ENCODE data around the gene FIBCD1. TPM values are rescaled to one million over a fixed set of nuclear protein-coding genes. Genes with fewer than 3 reads are reported as not detected.
A peak's percentile ranks its signal among the peaks of the same experiment; 100 is the strongest.

The FIBCD1 gene
- total RNA-seq, 1 experiment from 2014 or later: not detected

- no peaks in the 10 kb centered on the region for H3K27me3 ChIP-seq (ENCODE audit: low read length)
- H3K4me1 ChIP-seq (ENCODE audit: low read length): no peaks in the 10 kb centered on the region
- no peaks in the 10 kb centered on the region for H3K9me3 ChIP-seq (ENCODE audit: low read length)
- no peak overlapping the region for H3K4me3 ChIP-seq (ENCODE audit: low read length)
- no peak overlapping the region for H3K4me2 ChIP-seq (ENCODE audit: low read depth, low read length, poor library complexity, severe bottlenecking)
- H4K20me1 ChIP-seq (ENCODE audit: insufficient read depth, low read depth, low read length): no peaks in the 10 kb centered on the region
- no peaks in the 10 kb centered on the region for H3K36me3 ChIP-seq (ENCODE audit: insufficient read depth, low read length)
- H2AFZ ChIP-seq (ENCODE audit: low read length): no peak overlapping the region
- H3K9ac ChIP-seq (ENCODE audit: low read length): no peak overlapping the region
- DNase-seq: no peak
- no peak overlapping the region for H3K27ac ChIP-seq (ENCODE audit: low read length)
- no peaks in the 10 kb centered on the region for H3K79me2 ChIP-seq (ENCODE audit: low read length)
- H3K9me2 ChIP-seq (replicated peaks; ENCODE audit: insufficient read depth, low read length): no peaks in the 10 kb centered on the region
Measured at GRCh38 chr9:130944510-130945058, 5.5 kb upstream of the FIBCD1 start.

- H3K4me3 ChIP-seq (ENCODE audit: low read length): no peak overlapping the region
- DNase-seq: no peak
- H4K20me1 ChIP-seq (ENCODE audit: insufficient read depth, low read depth, low read length): no peaks in the 10 kb centered on the region
- no peaks in the 10 kb centered on the region for H3K36me3 ChIP-seq (ENCODE audit: insufficient read depth, low read length)
- no peak overlapping the region for H2AFZ ChIP-seq (ENCODE audit: low read length)
- H3K9ac ChIP-seq (ENCODE audit: low read length): no peak overlapping the region
- no peaks in the 10 kb centered on the region for H3K27me3 ChIP-seq (ENCODE audit: low read length)
- H3K27ac ChIP-seq (ENCODE audit: low read length): no peak overlapping the region
- H3K9me2 ChIP-seq (replicated peaks; ENCODE audit: insufficient read depth, low read length): no peaks in the 10 kb centered on the region
- no peak overlapping the region for H3K4me2 ChIP-seq (ENCODE audit: low read depth, low read length, poor library complexity, severe bottlenecking)
- no peaks in the 10 kb centered on the region for H3K9me3 ChIP-seq (ENCODE audit: low read length)
- H3K4me1 ChIP-seq (ENCODE audit: low read length): no peaks in the 10 kb centered on the region
- no peaks in the 10 kb centered on the region for H3K79me2 ChIP-seq (ENCODE audit: low read length)
Measured at GRCh38 chr9:130943777-130944176, 4.7 kb upstream of the FIBCD1 start.

- H2AFZ ChIP-seq (ENCODE audit: low read length): no peak overlapping the region
- no peak overlapping the region for H3K4me2 ChIP-seq (ENCODE audit: low read depth, low read length, poor library complexity, severe bottlenecking)
- H3K27me3 ChIP-seq (ENCODE audit: low read length): no peaks in the 10 kb centered on the region
Measured at GRCh38 chr9:130943221-130943620, 4.2 kb upstream of the FIBCD1 start.

GRCh38 chr9:130942679-130943078 is 3.6 kb upstream of the FIBCD1 start:
- H3K4me3 ChIP-seq (ENCODE audit: low read length): no peak overlapping the region

More at GRCh38 chr9:130943221-130943620, 4.2 kb upstream of the FIBCD1 start:
- Histone ChIP-seq H3K4me3 (ENCODE audit: low read length) (no peak overlapping the region), H4K20me1 (ENCODE audit: insufficient read depth, low read depth, low read length) (no peaks in the 10 kb centered on the region), H3K9ac (ENCODE audit: low read length) (no peak overlapping the region), H3K4me1 (ENCODE audit: low read length) (no peaks in the 10 kb centered on the region), H3K79me2 (ENCODE audit: low read length) (no peaks in the 10 kb centered on the region), H3K27ac (ENCODE audit: low read length) (no peak overlapping the region), H3K9me2 (replicated peaks; ENCODE audit: insufficient read depth, low read length) (no peaks in the 10 kb centered on the region), H3K9me3 (ENCODE audit: low read length) (no peaks in the 10 kb centered on the region), H3K36me3 (ENCODE audit: insufficient read depth, low read length) (no peaks in the 10 kb centered on the region)
- no peak for DNase-seq

GRCh38 chr9:130942084-130942483 is 3.0 kb upstream of the FIBCD1 start:
- Histone ChIP-seq H4K20me1 (ENCODE audit: insufficient read depth, low read depth, low read length) (no peaks in the 10 kb centered on the region), H3K9ac (ENCODE audit: low read length) (no peak overlapping the region), H2AFZ (ENCODE audit: low read length) (no peak overlapping the region)

More at GRCh38 chr9:130942679-130943078, 3.6 kb upstream of the FIBCD1 start:
- no peak for DNase-seq
- H3K9me2 ChIP-seq (replicated peaks; ENCODE audit: insufficient read depth, low read length): no peaks in the 10 kb centered on the region
- H4K20me1 ChIP-seq (ENCODE audit: insufficient read depth, low read depth, low read length): no peaks in the 10 kb centered on the region
- no peak overlapping the region for H2AFZ ChIP-seq (ENCODE audit: low read length)
- H3K27ac ChIP-seq (ENCODE audit: low read length): no peak overlapping the region
- no peaks in the 10 kb centered on the region for H3K9me3 ChIP-seq (ENCODE audit: low read length)
- H3K36me3 ChIP-seq (ENCODE audit: insufficient read depth, low read length): no peaks in the 10 kb centered on the region
- H3K4me1 ChIP-seq (ENCODE audit: low read length): no peaks in the 10 kb centered on the region
- H3K9ac ChIP-seq (ENCODE audit: low read length): no peak overlapping the region
- no peak overlapping the region for H3K4me2 ChIP-seq (ENCODE audit: low read depth, low read length, poor library complexity, severe bottlenecking)
- no peaks in the 10 kb centered on the region for H3K27me3 ChIP-seq (ENCODE audit: low read length)
- H3K79me2 ChIP-seq (ENCODE audit: low read length): no peaks in the 10 kb centered on the region

GRCh38 chr9:130940693-130941576 is 1.9 kb upstream of the FIBCD1 start:
- Histone ChIP-seq H3K36me3 (ENCODE audit: insufficient read depth, low read length) (no peaks in the 10 kb centered on the region), H3K9me2 (replicated peaks; ENCODE audit: insufficient read depth, low read length) (no peaks in the 10 kb centered on the region), H3K9me3 (ENCODE audit: low read length) (no peaks in the 10 kb centered on the region), H3K27me3 (ENCODE audit: low read length) (no peaks in the 10 kb centered on the region), H3K4me1 (ENCODE audit: low read length) (0 out of 2 replicates have a peak, but pooled peaks cover 4% of the 10 kb centered on the region), H3K9ac (ENCODE audit: low read length) (no peak overlapping the region), H3K4me3 (ENCODE audit: low read length) (no peak overlapping the region), H3K4me2 (ENCODE audit: low read depth, low read length, poor library complexity, severe bottlenecking) (no peak overlapping the region), H3K79me2 (ENCODE audit: low read length) (no peaks in the 10 kb centered on the region), H2AFZ (ENCODE audit: low read length) (no peak overlapping the region), H3K27ac (ENCODE audit: low read length) (no peak overlapping the region), H4K20me1 (ENCODE audit: insufficient read depth, low read depth, low read length) (no peaks in the 10 kb centered on the region)
- peak; percentile 84 for DNase-seq

More at GRCh38 chr9:130942084-130942483, 3.0 kb upstream of the FIBCD1 start:
- no peaks in the 10 kb centered on the region for H3K79me2 ChIP-seq (ENCODE audit: low read length)
- no peak overlapping the region for H3K27ac ChIP-seq (ENCODE audit: low read length)
- no peaks in the 10 kb centered on the region for H3K9me2 ChIP-seq (replicated peaks; ENCODE audit: insufficient read depth, low read length)
- no peak for DNase-seq
- no peaks in the 10 kb centered on the region for H3K4me1 ChIP-seq (ENCODE audit: low read length)
- no peak overlapping the region for H3K4me2 ChIP-seq (ENCODE audit: low read depth, low read length, poor library complexity, severe bottlenecking)
- no peaks in the 10 kb centered on the region for H3K9me3 ChIP-seq (ENCODE audit: low read length)
- H3K27me3 ChIP-seq (ENCODE audit: low read length): no peaks in the 10 kb centered on the region
- no peaks in the 10 kb centered on the region for H3K36me3 ChIP-seq (ENCODE audit: insufficient read depth, low read length)
- H3K4me3 ChIP-seq (ENCODE audit: low read length): no peak overlapping the region

GRCh38 chr9:130940027-130940549 is 1.0 kb upstream of the FIBCD1 start:
- no peak overlapping the region for H3K4me2 ChIP-seq (ENCODE audit: low read depth, low read length, poor library complexity, severe bottlenecking)

GRCh38 chr9:130939405-130940026 is 469 bp upstream of the FIBCD1 start:
- H3K4me1 ChIP-seq (ENCODE audit: low read length): 0 out of 2 replicates have a peak, but pooled peaks cover 4% of the 10 kb centered on the region
- no peak overlapping the region for H2AFZ ChIP-seq (ENCODE audit: low read length)
- H3K27me3 ChIP-seq (ENCODE audit: low read length): no peaks in the 10 kb centered on the region
- no peak overlapping the region for H3K27ac ChIP-seq (ENCODE audit: low read length)
- H3K9ac ChIP-seq (ENCODE audit: low read length): no peak overlapping the region
- no peak overlapping the region for H3K4me3 ChIP-seq (ENCODE audit: low read length)
- no peak overlapping the region for H3K4me2 ChIP-seq (ENCODE audit: low read depth, low read length, poor library complexity, severe bottlenecking)
- no peak for DNase-seq
- no peaks in the 10 kb centered on the region for H4K20me1 ChIP-seq (ENCODE audit: insufficient read depth, low read depth, low read length)
- H3K9me2 ChIP-seq (replicated peaks; ENCODE audit: insufficient read depth, low read length): no peaks in the 10 kb centered on the region
- no peaks in the 10 kb centered on the region for H3K79me2 ChIP-seq (ENCODE audit: low read length)
- H3K9me3 ChIP-seq (ENCODE audit: low read length): no peaks in the 10 kb centered on the region
- no peaks in the 10 kb centered on the region for H3K36me3 ChIP-seq (ENCODE audit: insufficient read depth, low read length)

More at GRCh38 chr9:130940027-130940549, 1.0 kb upstream of the FIBCD1 start:
- Histone ChIP-seq H3K9ac (ENCODE audit: low read length) (no peak overlapping the region), H3K9me2 (replicated peaks; ENCODE audit: insufficient read depth, low read length) (no peaks in the 10 kb centered on the region), H4K20me1 (ENCODE audit: insufficient read depth, low read depth, low read length) (no peaks in the 10 kb centered on the region), H2AFZ (ENCODE audit: low read length) (no peak overlapping the region), H3K27ac (ENCODE audit: low read length) (no peak overlapping the region), H3K27me3 (ENCODE audit: low read length) (no peaks in the 10 kb centered on the region), H3K79me2 (ENCODE audit: low read length) (no peaks in the 10 kb centered on the region), H3K36me3 (ENCODE audit: insufficient read depth, low read length) (no peaks in the 10 kb centered on the region), H3K4me1 (ENCODE audit: low read length) (0 out of 2 replicates have a peak, but pooled peaks cover 4% of the 10 kb centered on the region), H3K9me3 (ENCODE audit: low read length) (no peaks in the 10 kb centered on the region), H3K4me3 (ENCODE audit: low read length) (no peak overlapping the region)
- no peak for DNase-seq

All from Karpas-422 (cell line).